Measurements from ENCODE around the gene C1QB. TPM values are rescaled to one million over a fixed set of nuclear protein-coding genes. Genes with fewer than 3 reads are reported as not detected.

The C1QB gene
- total and polyA plus RNA-seq, 2 of the 4 experiments (the other 2 are of a cell fraction): not detected

- BruUV-seq (replicated peaks): no TSS peak
- no peaks in the 10 kb centered on the region for H3K79me1 ChIP-seq (ENCODE audit: low read depth in 1 of 2, low read length in 2 of 2)
- peaks cover 44% of the 10 kb centered on the region for H3K27me3 ChIP-seq (ENCODE audit: control insufficient read depth, insufficient read depth, low read length)
- CTCF ChIA-PET: interaction anchor here (0.6 to 0.9 kb wide), 2 partner anchors 100 to 900 kb away, joined by 3 read pairs; no protein-coding TSS in a partner anchor
- H3K9me1 ChIP-seq (ENCODE audit: insufficient read depth, low read length): no peaks in the 10 kb centered on the region
- no peak overlapping the region for H2AFZ ChIP-seq (replicated peaks; ENCODE audit: low read length, poor library complexity)
- H4K91ac ChIP-seq (ENCODE audit: insufficient read depth, low read depth, low read length): no peak overlapping the region
- H3K4ac ChIP-seq (ENCODE audit: low read depth, low read length): no peak overlapping the region
- no peak overlapping the region for H3K14ac ChIP-seq (replicated peaks; ENCODE audit: low read depth, low read length)
- H3K4me1 ChIP-seq (ENCODE audit: control insufficient read depth, insufficient read depth, low read length): no peaks in the 10 kb centered on the region; the same call in 1 of the 2 replicates
- H2BK15ac ChIP-seq (ENCODE audit: low read depth, low read length): no peak overlapping the region
- ATAC-seq (ENCODE audit: low read depth) (peak; percentile 74), DNase-seq (peak; percentile 67)
- dilution Hi-C loops (cut with HindIII; ENCODE audit: low sequenced_read_pairs, unreplicated experiment): no loop called here
- no peak overlapping the region for H3K4me2 ChIP-seq (ENCODE audit: low read depth, low read length)
- no peak overlapping the region for H3K27ac ChIP-seq (ENCODE audit: insufficient read depth, low read length)
- no peak overlapping the region for H2AK5ac ChIP-seq (ENCODE audit: low read depth, low read length)
- POLR2A ChIA-PET (ENCODE audit: unreplicated experiment): no interaction called here
- H3K36me3 ChIP-seq (ENCODE audit: control insufficient read depth, insufficient read depth, low read length): no peaks in the 10 kb centered on the region
- in situ Hi-C loops (cut with MboI; ENCODE audit: low sequenced_read_pairs): no loop called here
- H3K23ac ChIP-seq (ENCODE audit: low read depth, low read length): no peak overlapping the region
- no peak overlapping the region for H3K18ac ChIP-seq (ENCODE audit: low read depth, low read length)
- TF ChIP-seq MAZ (IDR thresholded peaks at IDR 0.05; ENCODE audit: borderline replicate concordance, low read depth, low read length): peak; percentile 77
- TF ChIP-seq CHD1 (IDR thresholded peaks at IDR 0.05; ENCODE audit: low read depth, low read length): no peak
- no peak for TF ChIP-seq ELK1 (IDR thresholded peaks at IDR 0.05; ENCODE audit: borderline replicate concordance, low read depth, low read length)
- no peak for TF ChIP-seq BHLHE40 (IDR thresholded peaks at IDR 0.05; ENCODE audit: low read depth, low read length)
- peak; percentile 24; the same call in 1 of the 2 replicates for TF ChIP-seq CTCF (conservative IDR thresholded peaks at IDR 0.05; ENCODE audit: low read depth, low read length)
- peak; percentile 14; the same call in 1 of the 2 replicates for TF ChIP-seq USF2 (IDR thresholded peaks at IDR 0.05; ENCODE audit: low read depth, low read length)
- TF ChIP-seq SMC3 (IDR thresholded peaks at IDR 0.05; ENCODE audit: low read depth, low read length): no peak
- no peak overlapping the region for H2BK5ac ChIP-seq (ENCODE audit: low read depth, low read length, poor library complexity, severe bottlenecking)
- peaks cover 5% of the 10 kb centered on the region; the same call in 1 of the 2 replicates for H4K20me1 ChIP-seq (ENCODE audit: insufficient read depth, low read length)
- H3K9ac ChIP-seq (ENCODE audit: low read depth, low read length): no peak overlapping the region
- no peak overlapping the region for H3K56ac ChIP-seq (ENCODE audit: extremely low read depth, insufficient read depth, low read length)
- no peak overlapping the region for H2BK120ac ChIP-seq (ENCODE audit: low read depth, low read length)
- no CpG with 5 or more reads among the region's 8 CpGs for WGBS, 2 experiments (ENCODE audit: extremely low coverage in 2 of 2, insufficient read length in 1 of 2)
- H2BK20ac ChIP-seq (ENCODE audit: low read depth, low read length): no peak overlapping the region
- intact Hi-C loops (cut with micrococcal nuclease): no loop called here
- H3K9me3 ChIP-seq (ENCODE audit: control insufficient read depth, insufficient read depth, low read length): peaks cover 3% of the 10 kb centered on the region; the same call in 1 of the 2 replicates
- H4K5ac ChIP-seq (ENCODE audit: low read depth, low read length): no peak overlapping the region
- H4K8ac ChIP-seq (ENCODE audit: low read depth in 2 of 2, low read length in 2 of 2): no peak overlapping the region
- no peak overlapping the region for H3K4me3 ChIP-seq (ENCODE audit: insufficient read depth, low read depth, low read length)
- H2AK9ac ChIP-seq (replicated peaks; ENCODE audit: low read depth, low read length, poor library complexity): no peak overlapping the region
Measured at GRCh38 chr1:22639286-22639685, 13.8 kb upstream of the C1QB start.
